GM18498 (cell line): ENCODE results near the gene ZNF516.
"Not testable (repeated sequence)": the region's sequence is repeated elsewhere in the genome, so short reads cannot be mapped to it uniquely, and the experiment has no call there.

ENCODE experiments used
- ATAC-seq: cut with Tn5 transposase; IDR thresholded peaks from one replicate; pipeline ENCODE4 v1.9.1; 2021; ENCODE audit warnings: mild to moderate bottlenecking, moderate library complexity; ENCODE audit not compliant: unreplicated experiment

Gene ZNF516

GRCh38 chr18:76495006-76495370 lies at the start of gene ZNF516:
ZNF516 (minus strand) TSS chr18:76495242; CDS start chr18:76443054, 52,188 bp downstream.
- ATAC-seq, result peak; percentile 19

- ATAC-seq, result no peak
Observed at GRCh38 chr18:76538846-76539245, 43.8 kb upstream of the ZNF516 start.

GRCh38 chr18:76537621-76538020 lies 42.6 kb upstream of the ZNF516 start:
- no peak for ATAC-seq

- not testable (repeated sequence) for ATAC-seq
Observed at GRCh38 chr18:76536593-76536992, 41.6 kb upstream of the ZNF516 start.

- no peak for ATAC-seq
Observed at GRCh38 chr18:76532875-76533274, 37.8 kb upstream of the ZNF516 start.

- no peak for ATAC-seq
Observed at GRCh38 chr18:76530846-76531245, 35.8 kb upstream of the ZNF516 start.

GRCh38 chr18:76530391-76530790 lies 35.3 kb upstream of the ZNF516 start:
- no peak for ATAC-seq

GRCh38 chr18:76529433-76529811 lies 34.4 kb upstream of the ZNF516 start:
- no peak for ATAC-seq

- ATAC-seq, result peak; percentile 50
Observed at GRCh38 chr18:76528477-76529432, 33.7 kb upstream of the ZNF516 start.

- no peak for ATAC-seq
Observed at GRCh38 chr18:76525911-76526310, 30.9 kb upstream of the ZNF516 start.

- ATAC-seq, result no peak
Observed at GRCh38 chr18:76524900-76525698, 30.1 kb upstream of the ZNF516 start.

GRCh38 chr18:76524477-76524876 lies 29.4 kb upstream of the ZNF516 start:
- ATAC-seq, result no peak

- ATAC-seq, result no peak
Observed at GRCh38 chr18:76522551-76522950, 27.5 kb upstream of the ZNF516 start.

- ATAC-seq, result no peak
Observed at GRCh38 chr18:76522122-76522503, 27.1 kb upstream of the ZNF516 start.

- no peak for ATAC-seq
Observed at GRCh38 chr18:76521417-76522121, 26.5 kb upstream of the ZNF516 start.

- ATAC-seq, result no peak
Observed at GRCh38 chr18:76518860-76519538, 24.0 kb upstream of the ZNF516 start.

GRCh38 chr18:76518123-76518859 lies 23.2 kb upstream of the ZNF516 start:
- peak; percentile 51 for ATAC-seq

GRCh38 chr18:76515576-76515975 lies 20.5 kb upstream of the ZNF516 start:
- no peak for ATAC-seq

- ATAC-seq, result no peak
Observed at GRCh38 chr18:76514573-76514972, 19.5 kb upstream of the ZNF516 start.

- ATAC-seq, result no peak
Observed at GRCh38 chr18:76507830-76508385, 12.9 kb upstream of the ZNF516 start.
